Neural cell (in vitro differentiated cells): Measurements from ENCODE around the gene SPI1. TPM values are rescaled to one million over a fixed set of nuclear protein-coding genes. Genes with fewer than 3 reads are reported as not detected.

Source experiments
- H2AFZ ChIP-seq: fragments of 200-600, 300-800 bp; sonication (generic), shearing (Covaris generic); 2 replicates; pipeline ENCODE4 v1.6.0; 2014; ENCODE audit warnings: low read depth, mild to moderate bottlenecking, antibody characterized with exemption, low read length, moderate library complexity
- H3F3A ChIP-seq: fragments of 200-600 bp; shearing (Covaris generic); 2 replicates; pipeline ENCODE4 v1.6.1; 2016; ENCODE audit warnings: mild to moderate bottlenecking, moderate library complexity, mixed read lengths, antibody characterized with exemption, low read length; ENCODE audit not compliant: insufficient read depth, poor library complexity, severe bottlenecking
- H3K27ac ChIP-seq: fragments of 200-600, 300-800 bp; sonication (generic), shearing (Covaris generic); 2 replicates; pipeline ENCODE4 v1.5.1; 2014; ENCODE audit warnings: mild to moderate bottlenecking, low read length, moderate library complexity
- H3K27me3 ChIP-seq: fragments of 300-800, 200-600 bp; sonication (generic), shearing (Covaris generic); 2 replicates; pipeline ENCODE4 v1.6.0; 2014; ENCODE audit warnings: mild to moderate bottlenecking, low read depth, low read length, moderate library complexity; ENCODE audit not compliant: insufficient read depth
- H3K36me3 ChIP-seq: fragments of 300-800, 200-600 bp; sonication (generic), shearing (Covaris generic); 2 replicates; pipeline ENCODE4 v1.5.1; 2014; ENCODE audit warnings: mild to moderate bottlenecking, antibody characterized with exemption, low read length, moderate library complexity; ENCODE audit not compliant: insufficient read depth
- H3K4me2 ChIP-seq: fragments of 300-800, 200-600 bp; sonication (generic), shearing (Covaris generic); 2 replicates; pipeline ENCODE4 v1.6.0; 2014; ENCODE audit warnings: mild to moderate bottlenecking, low read length
- H3K4me3 ChIP-seq: fragments of 300-800, 200-600 bp; sonication (generic), shearing (Covaris generic); 2 replicates; pipeline ENCODE4 v1.5.1; 2014; ENCODE audit warnings: mild to moderate bottlenecking, low read length, moderate library complexity
- H3K79me2 ChIP-seq: fragments of 200-600 bp; shearing (Covaris generic); replicated peaks from 2 replicates; pipeline ENCODE4 v1.6.0; 2014; ENCODE audit warnings: mild to moderate bottlenecking, low read length, moderate library complexity; ENCODE audit not compliant: insufficient read depth
- H3K9ac ChIP-seq: fragments of 300-800, 200-600 bp; sonication (generic), shearing (Covaris generic); 2 replicates; pipeline ENCODE4 v1.6.1; 2016; ENCODE audit warnings: mild to moderate bottlenecking, low read length, mixed read lengths
- H3K9me2 ChIP-seq: fragments of 200-600 bp; shearing (Covaris generic); 2 replicates; pipeline ENCODE4 v1.6.1; 2016; ENCODE audit warnings: mild to moderate bottlenecking, low read length, mixed read lengths; ENCODE audit not compliant: insufficient read depth
- H3K9me3 ChIP-seq: fragments of 200-600, 300-800 bp; sonication (generic), shearing (Covaris generic); 2 replicates; pipeline ENCODE4 v1.6.1; 2016; ENCODE audit warnings: mild to moderate bottlenecking, mixed run types, low read length, moderate library complexity, mixed read lengths
- H4K20me1 ChIP-seq: fragments of 200-600 bp; shearing (Covaris generic); 2 replicates; pipeline ENCODE4 v1.6.1; 2016; ENCODE audit warnings: mild to moderate bottlenecking, mixed run types; ENCODE audit not compliant: insufficient read depth
- EP300 ChIP-seq: fragments of 450-650 bp; conservative IDR thresholded peaks from 2 replicates; pipeline ENCODE4 v1.6.1; 2014; ENCODE audit warnings: antibody characterized with exemption, mild to moderate bottlenecking, moderate library complexity; ENCODE audit not compliant: poor library complexity, severe bottlenecking
- EZH2 ChIP-seq: fragments of 200-600, 300-800 bp; shearing (Covaris generic), sonication (generic); IDR thresholded peaks from 2 replicates; pipeline ENCODE4 v1.6.1; 2014; ENCODE audit warnings: antibody characterized with exemption, low read length, borderline replicate concordance, mild to moderate bottlenecking; ENCODE audit not compliant: insufficient read depth, poor library complexity, severe bottlenecking
- MXI1 ChIP-seq: fragments of 450-650 bp; conservative IDR thresholded peaks from 2 replicates; pipeline ENCODE4 v1.6.1; 2014; ENCODE audit warnings: antibody characterized with exemption, mild to moderate bottlenecking; ENCODE audit not compliant: poor library complexity, severe bottlenecking
- POLR2AphosphoS5 ChIP-seq: IDR thresholded peaks from 2 replicates; pipeline ENCODE4 v1.6.1; 2012
- RAD21 ChIP-seq: fragments of 450-650 bp; conservative IDR thresholded peaks from 2 replicates; pipeline ENCODE4 v1.6.1; 2014; ENCODE audit warnings: antibody characterized with exemption, mild to moderate bottlenecking, moderate library complexity
- SMC3 ChIP-seq: fragments of 450-650 bp; conservative IDR thresholded peaks from 2 replicates; pipeline ENCODE4 v1.6.1; 2014; ENCODE audit warnings: antibody characterized with exemption, mild to moderate bottlenecking, moderate library complexity; ENCODE audit not compliant: poor library complexity
- TAF1 ChIP-seq: IDR thresholded peaks from 2 replicates; pipeline ENCODE4 v1.6.1; 2012; ENCODE audit warnings: low read depth
- polyA plus RNA-seq: library from polyadenylated mRNA; depleted of rRNA; stranded (reverse); fragments of >200 nt; gene quantifications from 2 replicates; pipeline ENCODE4 v1.2.3, GENCODE V29; 2014
- TF ChIP-seq, protein P1 (sequence below): IDR thresholded peaks from 2 replicates; pipeline ENCODE4 v1.6.1; 2012; ENCODE audit warnings: borderline replicate concordance
- TF ChIP-seq, protein P2 (sequence below): fragments of 450-650 bp; IDR thresholded peaks from 2 replicates; pipeline ENCODE4 v1.5.1; 2014; ENCODE audit warnings: antibody characterized with exemption, mild to moderate bottlenecking, moderate library complexity; ENCODE audit not compliant: poor library complexity, severe bottlenecking

Gene SPI1
- polyA plus RNA-seq, 1 donor from 2014 or later, result not detected

- no peak overlapping the region for H2AFZ ChIP-seq
- no peaks in the 10 kb centered on the region for H3K9me3 ChIP-seq
- no peaks in the 10 kb centered on the region for H3K27me3 ChIP-seq
- no peak overlapping the region for H3K4me3 ChIP-seq
- no peaks in the 10 kb centered on the region for H3K79me2 ChIP-seq
- H3K9me2 ChIP-seq, result no peaks in the 10 kb centered on the region
- H3F3A ChIP-seq, result no peaks in the 10 kb centered on the region
- H4K20me1 ChIP-seq, result no peaks in the 10 kb centered on the region
- H3K27ac ChIP-seq, result no peak overlapping the region
- H3K4me2 ChIP-seq, result no peak overlapping the region
- TF ChIP-seq MXI1 (no peak), POLR2AphosphoS5 (no peak), EP300 (no peak), SMC3 (no peak), RAD21 (no peak), EZH2 (no peak), TAF1 (no peak)
- TF ChIP-seq, protein P1, sequence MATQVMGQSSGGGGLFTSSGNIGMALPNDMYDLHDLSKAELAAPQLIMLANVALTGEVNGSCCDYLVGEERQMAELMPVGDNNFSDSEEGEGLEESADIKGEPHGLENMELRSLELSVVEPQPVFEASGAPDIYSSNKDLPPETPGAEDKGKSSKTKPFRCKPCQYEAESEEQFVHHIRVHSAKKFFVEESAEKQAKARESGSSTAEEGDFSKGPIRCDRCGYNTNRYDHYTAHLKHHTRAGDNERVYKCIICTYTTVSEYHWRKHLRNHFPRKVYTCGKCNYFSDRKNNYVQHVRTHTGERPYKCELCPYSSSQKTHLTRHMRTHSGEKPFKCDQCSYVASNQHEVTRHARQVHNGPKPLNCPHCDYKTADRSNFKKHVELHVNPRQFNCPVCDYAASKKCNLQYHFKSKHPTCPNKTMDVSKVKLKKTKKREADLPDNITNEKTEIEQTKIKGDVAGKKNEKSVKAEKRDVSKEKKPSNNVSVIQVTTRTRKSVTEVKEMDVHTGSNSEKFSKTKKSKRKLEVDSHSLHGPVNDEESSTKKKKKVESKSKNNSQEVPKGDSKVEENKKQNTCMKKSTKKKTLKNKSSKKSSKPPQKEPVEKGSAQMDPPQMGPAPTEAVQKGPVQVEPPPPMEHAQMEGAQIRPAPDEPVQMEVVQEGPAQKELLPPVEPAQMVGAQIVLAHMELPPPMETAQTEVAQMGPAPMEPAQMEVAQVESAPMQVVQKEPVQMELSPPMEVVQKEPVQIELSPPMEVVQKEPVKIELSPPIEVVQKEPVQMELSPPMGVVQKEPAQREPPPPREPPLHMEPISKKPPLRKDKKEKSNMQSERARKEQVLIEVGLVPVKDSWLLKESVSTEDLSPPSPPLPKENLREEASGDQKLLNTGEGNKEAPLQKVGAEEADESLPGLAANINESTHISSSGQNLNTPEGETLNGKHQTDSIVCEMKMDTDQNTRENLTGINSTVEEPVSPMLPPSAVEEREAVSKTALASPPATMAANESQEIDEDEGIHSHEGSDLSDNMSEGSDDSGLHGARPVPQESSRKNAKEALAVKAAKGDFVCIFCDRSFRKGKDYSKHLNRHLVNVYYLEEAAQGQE, result no peak
- TF ChIP-seq, protein P2, sequence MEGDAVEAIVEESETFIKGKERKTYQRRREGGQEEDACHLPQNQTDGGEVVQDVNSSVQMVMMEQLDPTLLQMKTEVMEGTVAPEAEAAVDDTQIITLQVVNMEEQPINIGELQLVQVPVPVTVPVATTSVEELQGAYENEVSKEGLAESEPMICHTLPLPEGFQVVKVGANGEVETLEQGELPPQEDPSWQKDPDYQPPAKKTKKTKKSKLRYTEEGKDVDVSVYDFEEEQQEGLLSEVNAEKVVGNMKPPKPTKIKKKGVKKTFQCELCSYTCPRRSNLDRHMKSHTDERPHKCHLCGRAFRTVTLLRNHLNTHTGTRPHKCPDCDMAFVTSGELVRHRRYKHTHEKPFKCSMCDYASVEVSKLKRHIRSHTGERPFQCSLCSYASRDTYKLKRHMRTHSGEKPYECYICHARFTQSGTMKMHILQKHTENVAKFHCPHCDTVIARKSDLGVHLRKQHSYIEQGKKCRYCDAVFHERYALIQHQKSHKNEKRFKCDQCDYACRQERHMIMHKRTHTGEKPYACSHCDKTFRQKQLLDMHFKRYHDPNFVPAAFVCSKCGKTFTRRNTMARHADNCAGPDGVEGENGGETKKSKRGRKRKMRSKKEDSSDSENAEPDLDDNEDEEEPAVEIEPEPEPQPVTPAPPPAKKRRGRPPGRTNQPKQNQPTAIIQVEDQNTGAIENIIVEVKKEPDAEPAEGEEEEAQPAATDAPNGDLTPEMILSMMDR, result no peak
- H3K9ac ChIP-seq, result no peak overlapping the region
- no peaks in the 10 kb centered on the region for H3K36me3 ChIP-seq
Observed at GRCh38 chr11:47332791-47333525, 45.4 kb downstream of the SPI1 start.

DNA sequence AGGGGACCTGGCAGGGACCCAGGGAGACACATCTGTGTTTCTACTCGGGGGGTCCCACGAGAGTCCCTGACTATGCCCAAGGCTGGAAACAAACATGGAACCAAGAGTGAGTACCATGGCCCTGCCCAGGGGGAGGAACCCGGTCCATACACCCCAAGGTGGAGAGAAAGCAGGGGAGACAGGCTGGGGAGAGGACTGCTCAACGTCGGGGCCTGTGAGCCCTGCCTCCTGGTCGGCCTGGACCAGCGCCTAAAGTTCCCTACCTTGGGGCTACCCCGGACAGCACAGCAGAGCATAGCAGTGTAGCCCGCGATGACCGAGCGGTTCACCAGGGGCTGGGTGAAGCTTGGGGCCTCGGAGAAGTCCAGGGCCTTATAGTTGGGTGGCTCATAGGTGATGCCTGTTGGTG is 46.0 kb downstream of the SPI1 start:
- no peak overlapping the region for H2AFZ ChIP-seq
- H3K36me3 ChIP-seq, result no peaks in the 10 kb centered on the region
- H3F3A ChIP-seq, result no peaks in the 10 kb centered on the region
- no peak overlapping the region for H3K9ac ChIP-seq
- H4K20me1 ChIP-seq, result no peaks in the 10 kb centered on the region
- no peaks in the 10 kb centered on the region for H3K79me2 ChIP-seq
- no peak overlapping the region for H3K27ac ChIP-seq
- TF ChIP-seq, protein P2, result no peak
- TF ChIP-seq EP300, result no peak
- no peak for TF ChIP-seq MXI1
- TF ChIP-seq SMC3, result no peak
- TF ChIP-seq POLR2AphosphoS5, result no peak
- TF ChIP-seq EZH2, result no peak
- TF ChIP-seq RAD21, result no peak
- H3K4me2 ChIP-seq, result no peak overlapping the region
- H3K9me2 ChIP-seq, result no peaks in the 10 kb centered on the region
- no peaks in the 10 kb centered on the region for H3K27me3 ChIP-seq
- no peaks in the 10 kb centered on the region for H3K9me3 ChIP-seq
- no peak overlapping the region for H3K4me3 ChIP-seq
